ENCODE data around the gene POR.

POR gene

DNA sequence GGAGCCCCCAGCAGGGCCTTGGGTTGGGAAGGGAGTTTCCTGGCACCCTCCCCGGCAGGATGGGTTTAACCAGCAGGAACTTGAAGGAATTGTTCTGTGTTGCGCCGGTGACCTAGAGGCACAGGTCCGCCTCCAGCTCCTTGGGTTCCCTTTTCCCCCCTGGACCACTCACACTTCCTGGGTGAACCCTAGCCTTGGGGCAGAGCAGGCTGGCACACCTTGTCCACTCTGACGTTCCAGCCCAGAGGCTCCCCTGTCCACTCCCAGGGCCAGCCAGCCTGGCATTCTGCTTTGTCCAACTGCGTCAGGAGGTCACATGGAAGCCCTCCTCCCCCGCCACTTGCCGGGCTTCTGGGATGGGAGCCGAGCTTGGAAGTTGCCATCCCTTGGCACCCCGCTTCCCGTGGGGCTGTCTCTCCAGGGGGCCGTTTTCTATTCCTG lies 53.6 kb downstream of the POR start:
- TF ChIP-seq SP1 (IDR thresholded peaks at IDR 0.05) (no peak), FOXM1 (IDR thresholded peaks at IDR 0.05; ENCODE audit: borderline replicate concordance) (no peak), FOXK2 (IDR thresholded peaks at IDR 0.05) (no peak), HDGF (IDR thresholded peaks at IDR 0.05; ENCODE audit: borderline replicate concordance) (no peak), CTBP1 (IDR thresholded peaks at IDR 0.05; ENCODE audit: borderline replicate concordance) (no peak), FOXA1 (IDR thresholded peaks at IDR 0.05) (no peak), L3MBTL2 (conservative IDR thresholded peaks at IDR 0.05) (no peak), SUZ12 (IDR thresholded peaks at IDR 0.05) (no peak), BHLHE40 (IDR thresholded peaks at IDR 0.05; ENCODE audit: borderline replicate concordance) (no peak), ARNT (IDR thresholded peaks at IDR 0.05) (no peak), LEF1 (IDR thresholded peaks at IDR 0.05; ENCODE audit: borderline replicate concordance) (no peak), ZNF384 (IDR thresholded peaks at IDR 0.05) (no peak), NFRKB (IDR thresholded peaks at IDR 0.05) (no peak), ELF4 (IDR thresholded peaks at IDR 0.05) (no peak), TARDBP (IDR thresholded peaks at IDR 0.05) (no peak)
- TF ChIP-seq, protein P1, sequence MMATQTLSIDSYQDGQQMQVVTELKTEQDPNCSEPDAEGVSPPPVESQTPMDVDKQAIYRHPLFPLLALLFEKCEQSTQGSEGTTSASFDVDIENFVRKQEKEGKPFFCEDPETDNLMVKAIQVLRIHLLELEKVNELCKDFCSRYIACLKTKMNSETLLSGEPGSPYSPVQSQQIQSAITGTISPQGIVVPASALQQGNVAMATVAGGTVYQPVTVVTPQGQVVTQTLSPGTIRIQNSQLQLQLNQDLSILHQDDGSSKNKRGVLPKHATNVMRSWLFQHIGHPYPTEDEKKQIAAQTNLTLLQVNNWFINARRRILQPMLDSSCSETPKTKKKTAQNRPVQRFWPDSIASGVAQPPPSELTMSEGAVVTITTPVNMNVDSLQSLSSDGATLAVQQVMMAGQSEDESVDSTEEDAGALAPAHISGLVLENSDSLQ (IDR thresholded peaks at IDR 0.05) = no peak
- POLR2A ChIA-PET = no interaction called here
- no peak for DNase-seq (ENCODE audit: extremely low spot score)
- CTCF ChIA-PET = no interaction called here

DNA sequence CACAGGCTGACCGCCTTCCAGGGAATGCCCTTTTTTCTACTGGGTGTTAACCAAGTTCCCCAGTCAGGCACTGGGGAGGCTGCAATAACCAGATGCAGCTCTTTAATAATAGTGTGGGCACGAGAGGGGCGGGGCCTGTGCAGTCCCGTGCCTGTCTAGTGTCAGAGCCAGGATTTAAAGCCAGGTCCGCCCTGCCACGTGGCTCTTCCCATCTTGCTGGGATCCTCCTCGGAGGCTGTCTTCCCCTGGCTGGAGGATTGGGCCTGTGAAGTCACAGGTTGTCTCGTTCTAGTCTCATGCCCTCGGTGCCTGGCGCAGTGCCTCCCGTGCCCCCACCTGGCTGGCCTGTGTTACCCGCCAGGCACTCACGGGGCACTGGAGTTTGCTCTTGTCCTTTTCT lies 54.2 kb downstream of the POR start:
- POLR2A ChIA-PET = no interaction called here
- CTCF ChIA-PET = no interaction called here
- no peak for DNase-seq (ENCODE audit: extremely low spot score)
- TF ChIP-seq L3MBTL2 (conservative IDR thresholded peaks at IDR 0.05) = no peak
- TF ChIP-seq, protein P1 (IDR thresholded peaks at IDR 0.05) = no peak
- TF ChIP-seq FOXA1 (IDR thresholded peaks at IDR 0.05) = no peak
- no peak for TF ChIP-seq NFRKB (IDR thresholded peaks at IDR 0.05)
- TF ChIP-seq CTBP1 (IDR thresholded peaks at IDR 0.05; ENCODE audit: borderline replicate concordance) = no peak
- TF ChIP-seq SP1 (IDR thresholded peaks at IDR 0.05) = no peak
- no peak for TF ChIP-seq TARDBP (IDR thresholded peaks at IDR 0.05)
- no peak for TF ChIP-seq LEF1 (IDR thresholded peaks at IDR 0.05; ENCODE audit: borderline replicate concordance)
- no peak for TF ChIP-seq HDGF (IDR thresholded peaks at IDR 0.05; ENCODE audit: borderline replicate concordance)
- TF ChIP-seq FOXM1 (IDR thresholded peaks at IDR 0.05; ENCODE audit: borderline replicate concordance) = no peak

DNA sequence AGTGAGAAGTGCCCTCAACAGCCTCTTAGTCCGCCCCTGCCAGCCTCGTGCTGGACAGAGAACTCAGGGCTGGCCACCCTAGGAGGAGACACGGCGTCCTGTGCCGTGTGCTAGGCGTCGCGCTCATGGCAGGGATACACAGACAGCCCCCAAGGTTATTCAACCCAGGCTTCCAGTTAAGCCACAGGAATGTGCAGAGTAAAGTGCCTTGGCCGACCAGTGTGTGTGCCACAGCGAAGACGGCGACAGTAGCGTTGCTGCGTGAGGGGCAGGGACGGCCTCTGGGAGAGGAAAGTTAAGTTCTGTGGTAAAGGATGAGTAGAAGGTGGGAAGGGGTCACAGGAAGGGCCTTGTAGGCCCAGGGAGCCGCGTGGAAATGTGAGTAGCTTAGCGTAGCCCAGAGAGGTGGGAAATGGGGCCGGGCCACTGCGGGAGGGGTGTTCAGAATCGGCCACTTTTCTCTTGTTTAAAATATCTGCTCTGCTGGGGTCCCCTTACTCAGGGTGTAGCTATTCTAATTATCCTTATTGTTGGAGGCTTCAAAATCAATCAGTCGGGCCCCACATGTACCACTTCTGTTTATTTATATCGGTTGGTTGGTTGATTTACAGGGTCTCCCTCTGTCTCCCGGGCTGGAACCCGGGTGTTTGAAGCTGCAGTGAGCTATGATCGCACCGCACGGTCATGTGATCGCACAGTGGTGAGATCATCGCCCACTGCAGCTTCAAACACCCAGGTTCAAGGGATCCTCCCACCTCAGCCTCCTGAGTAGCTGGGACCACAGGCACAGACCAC lies 54.9 kb downstream of the POR start:
- no peak for TF ChIP-seq L3MBTL2 (conservative IDR thresholded peaks at IDR 0.05)
- no peak for TF ChIP-seq TARDBP (IDR thresholded peaks at IDR 0.05)
- no peak for TF ChIP-seq NFRKB (IDR thresholded peaks at IDR 0.05)
- TF ChIP-seq ARNT (IDR thresholded peaks at IDR 0.05) = no peak
- TF ChIP-seq SP1 (IDR thresholded peaks at IDR 0.05) = no peak
- TF ChIP-seq HDGF (IDR thresholded peaks at IDR 0.05; ENCODE audit: borderline replicate concordance) = no peak
- TF ChIP-seq, protein P1 (IDR thresholded peaks at IDR 0.05) = no peak
- no peak for TF ChIP-seq LEF1 (IDR thresholded peaks at IDR 0.05; ENCODE audit: borderline replicate concordance)
- TF ChIP-seq ELF4 (IDR thresholded peaks at IDR 0.05) = no peak
- no peak for TF ChIP-seq FOXK2 (IDR thresholded peaks at IDR 0.05)
- TF ChIP-seq CTBP1 (IDR thresholded peaks at IDR 0.05; ENCODE audit: borderline replicate concordance) = no peak
- no peak for TF ChIP-seq FOXM1 (IDR thresholded peaks at IDR 0.05; ENCODE audit: borderline replicate concordance)
- no peak for TF ChIP-seq BHLHE40 (IDR thresholded peaks at IDR 0.05; ENCODE audit: borderline replicate concordance)
- CTCF ChIA-PET = interaction anchor here (0.9 kb wide), 1 partner anchor 22 kb away, joined by 3 read pairs; no protein-coding TSS in a partner anchor
- POLR2A ChIA-PET = interaction anchor here (1.0 to 1.9 kb wide), 5 partner anchors 10 to 78 kb away, joined by 3 to 8 read pairs (median 6); partner anchors contain the start of genes MDH2, POR and STYXL1

DNA sequence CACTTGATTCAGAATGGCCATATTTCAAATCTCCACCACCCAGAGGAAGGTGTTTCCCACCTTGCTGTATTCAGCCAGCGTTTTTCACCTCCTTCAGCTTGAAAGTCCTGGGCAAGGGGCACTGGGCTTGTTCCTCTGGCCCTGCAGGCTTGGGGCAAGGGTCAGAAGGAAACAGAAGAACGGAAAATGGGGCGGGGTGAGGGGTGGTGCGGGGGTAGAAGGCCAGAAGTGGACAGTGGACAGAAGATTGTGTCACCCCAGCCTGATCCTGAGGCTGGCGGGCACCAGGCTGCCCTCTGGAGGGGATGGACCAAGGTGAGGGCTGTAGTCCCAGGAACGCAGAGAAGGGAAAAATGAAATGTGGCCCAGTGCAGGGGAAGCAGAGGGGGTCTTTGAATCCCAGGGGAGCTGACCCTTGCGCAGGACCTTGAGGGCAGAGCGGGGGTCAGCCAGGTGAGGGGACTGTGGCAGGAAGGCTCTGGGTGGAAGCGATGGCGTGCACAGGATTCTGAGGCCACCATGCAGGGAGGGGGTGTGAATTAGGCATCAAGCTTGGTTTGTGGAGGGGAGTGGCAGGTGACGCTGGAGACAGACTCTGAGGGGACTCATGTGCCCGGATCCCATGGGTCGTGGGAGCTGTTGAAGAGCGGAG lies 56.5 kb downstream of the POR start:
- CTCF ChIA-PET = no interaction called here
- POLR2A ChIA-PET = interaction anchor here (1.9 kb wide), 1 partner anchor 76 kb away, joined by 6 read pairs; the partner anchor contains the start of genes MDH2 and STYXL1

More for the DNA sequence above, 54.9 kb downstream of the POR start:
- no peak for DNase-seq (ENCODE audit: extremely low spot score)

More for the DNA sequence above, 56.5 kb downstream of the POR start:
- no peak for TF ChIP-seq HDGF (IDR thresholded peaks at IDR 0.05; ENCODE audit: borderline replicate concordance)
- no peak for TF ChIP-seq FOXA1 (IDR thresholded peaks at IDR 0.05)
- TF ChIP-seq, protein P1 (IDR thresholded peaks at IDR 0.05) = no peak
- no peak for TF ChIP-seq SP1 (IDR thresholded peaks at IDR 0.05)
- TF ChIP-seq SUZ12 (IDR thresholded peaks at IDR 0.05) = no peak
- no peak for TF ChIP-seq L3MBTL2 (conservative IDR thresholded peaks at IDR 0.05)
- no peak for TF ChIP-seq ELF4 (IDR thresholded peaks at IDR 0.05)
- no peak for TF ChIP-seq BHLHE40 (IDR thresholded peaks at IDR 0.05; ENCODE audit: borderline replicate concordance)
- no peak for TF ChIP-seq FOXM1 (IDR thresholded peaks at IDR 0.05; ENCODE audit: borderline replicate concordance)
- no peak for DNase-seq (ENCODE audit: extremely low spot score)
